Measurements from ENCODE around the gene HSPB8. TPM values are rescaled to one million over a fixed set of nuclear protein-coding genes. Genes with fewer than 3 reads are reported as not detected.

Gene HSPB8
- polyA plus RNA-seq, 2 of the 4 experiments (the other 2 are of a cell fraction): 7.8 to 9.6 TPM

DNA sequence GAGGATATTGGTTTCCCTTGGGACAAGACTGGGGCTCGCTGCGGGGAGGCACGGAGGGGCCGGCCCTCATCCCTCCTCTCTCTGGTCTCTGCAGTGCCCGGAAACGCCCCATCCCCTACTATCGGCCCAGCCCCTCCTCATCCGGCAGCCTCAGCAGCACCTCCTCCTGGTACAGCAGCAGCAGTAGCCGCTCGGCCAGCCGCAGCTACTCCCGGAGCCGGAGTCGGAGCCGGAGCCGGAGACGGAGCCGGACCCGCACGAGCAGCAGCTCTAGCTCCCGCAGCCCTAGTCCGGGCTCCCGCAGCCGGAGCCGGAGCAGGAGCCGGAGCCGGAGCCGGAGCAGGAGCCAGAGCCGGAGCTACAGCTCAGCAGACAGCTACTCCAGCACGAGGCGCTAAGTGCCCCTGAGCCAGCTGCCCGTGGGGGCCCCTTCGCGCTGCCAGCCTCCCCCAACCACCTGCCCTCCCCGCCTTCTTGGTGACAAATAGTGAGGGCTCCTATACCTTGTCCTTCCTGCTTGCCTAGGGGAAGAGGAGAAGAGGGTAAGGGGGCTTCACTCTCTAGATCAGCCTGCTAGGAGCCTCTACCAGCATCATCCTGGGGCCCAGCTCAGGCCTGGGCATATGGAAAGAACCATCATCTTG lies 22.2 kb upstream of the HSPB8 start:
- H3K4me3 ChIP-seq: no peak overlapping the region
- 0 out of 3 replicates have a peak, but pooled peaks cover 4% of the 10 kb centered on the region for H3K9me3 ChIP-seq
- no peak overlapping the region for H3K27ac ChIP-seq
- ChIA-PET POLR2A (no interaction called here), CTCF (interaction anchor here (1.1 to 1.7 kb wide), 3 partner anchors 10 to 41 kb away, joined by 3 read pairs; no protein-coding TSS in a partner anchor)
- FAIRE-seq (no peak), ATAC-seq (peak in 1 of 2 experiments; percentile 43; a peak in 2 of 6 replicates), DNase-seq (ENCODE audit: low read depth in 1 of 2, low spot score in 1 of 2) (peak in 1 of 2 experiments; percentile 11)
- no peak overlapping the region for H3K4me2 ChIP-seq
- 67% methylated on average over 24 of the region's 35 CpGs for WGBS (ENCODE audit: missing lambda C conversion rate)
- TF ChIP-seq SREBF2 (IDR thresholded peaks at IDR 0.05) (no peak), EP300 (IDR thresholded peaks at IDR 0.05) (no peak), CHD4 (IDR thresholded peaks at IDR 0.05; ENCODE audit: borderline replicate concordance) (no peak), RCOR1 (IDR thresholded peaks at IDR 0.05; ENCODE audit: low read depth, low read length) (no peak), RFX5 (IDR thresholded peaks at IDR 0.05) (no peak), POLR2AphosphoS2 (conservative IDR thresholded peaks at IDR 0.05; ENCODE audit: low read length) (no peak), BHLHE40 (IDR thresholded peaks at IDR 0.05; ENCODE audit: low read depth, low read length) (no peak), RARB (CRISPR knock-in tag; IDR thresholded peaks at IDR 0.05) (no peak), JUNB (IDR thresholded peaks at IDR 0.05) (no peak), ZSCAN20 (CRISPR knock-in tag; IDR thresholded peaks at IDR 0.05) (no peak), ZFP36 (IDR thresholded peaks at IDR 0.05; ENCODE audit: borderline replicate concordance, partially characterized antibody) (no peak), RAD21 (conservative IDR thresholded peaks at IDR 0.05 in 1 of 2, IDR thresholded peaks at IDR 0.05 in 1 of 2) (no peak), FOXS1 (CRISPR knock-in tag; IDR thresholded peaks at IDR 0.05) (no peak), PHF8 (IDR thresholded peaks at IDR 0.05; ENCODE audit: borderline replicate concordance, low read depth) (no peak), FOSB (CRISPR knock-in tag; IDR thresholded peaks at IDR 0.05) (no peak)
- TF ChIP-seq, protein P1, sequence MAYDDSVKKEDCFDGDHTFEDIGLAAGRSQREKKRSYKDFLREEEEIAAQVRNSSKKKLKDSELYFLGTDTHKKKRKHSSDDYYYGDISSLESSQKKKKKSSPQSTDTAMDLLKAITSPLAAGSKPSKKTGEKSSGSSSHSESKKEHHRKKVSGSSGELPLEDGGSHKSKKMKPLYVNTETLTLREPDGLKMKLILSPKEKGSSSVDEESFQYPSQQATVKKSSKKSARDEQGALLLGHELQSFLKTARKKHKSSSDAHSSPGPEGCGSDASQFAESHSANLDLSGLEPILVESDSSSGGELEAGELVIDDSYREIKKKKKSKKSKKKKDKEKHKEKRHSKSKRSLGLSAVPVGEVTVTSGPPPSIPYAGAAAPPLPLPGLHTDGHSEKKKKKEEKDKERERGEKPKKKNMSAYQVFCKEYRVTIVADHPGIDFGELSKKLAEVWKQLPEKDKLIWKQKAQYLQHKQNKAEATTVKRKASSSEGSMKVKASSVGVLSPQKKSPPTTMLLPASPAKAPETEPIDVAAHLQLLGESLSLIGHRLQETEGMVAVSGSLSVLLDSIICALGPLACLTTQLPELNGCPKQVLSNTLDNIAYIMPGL (CRISPR knock-in tag; IDR thresholded peaks at IDR 0.05; ENCODE audit: borderline replicate concordance): no peak
- TF ChIP-seq, protein P2, sequence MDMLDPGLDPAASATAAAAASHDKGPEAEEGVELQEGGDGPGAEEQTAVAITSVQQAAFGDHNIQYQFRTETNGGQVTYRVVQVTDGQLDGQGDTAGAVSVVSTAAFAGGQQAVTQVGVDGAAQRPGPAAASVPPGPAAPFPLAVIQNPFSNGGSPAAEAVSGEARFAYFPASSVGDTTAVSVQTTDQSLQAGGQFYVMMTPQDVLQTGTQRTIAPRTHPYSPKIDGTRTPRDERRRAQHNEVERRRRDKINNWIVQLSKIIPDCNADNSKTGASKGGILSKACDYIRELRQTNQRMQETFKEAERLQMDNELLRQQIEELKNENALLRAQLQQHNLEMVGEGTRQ (IDR thresholded peaks at IDR 0.05): no peak
- TF ChIP-seq, protein P3, sequence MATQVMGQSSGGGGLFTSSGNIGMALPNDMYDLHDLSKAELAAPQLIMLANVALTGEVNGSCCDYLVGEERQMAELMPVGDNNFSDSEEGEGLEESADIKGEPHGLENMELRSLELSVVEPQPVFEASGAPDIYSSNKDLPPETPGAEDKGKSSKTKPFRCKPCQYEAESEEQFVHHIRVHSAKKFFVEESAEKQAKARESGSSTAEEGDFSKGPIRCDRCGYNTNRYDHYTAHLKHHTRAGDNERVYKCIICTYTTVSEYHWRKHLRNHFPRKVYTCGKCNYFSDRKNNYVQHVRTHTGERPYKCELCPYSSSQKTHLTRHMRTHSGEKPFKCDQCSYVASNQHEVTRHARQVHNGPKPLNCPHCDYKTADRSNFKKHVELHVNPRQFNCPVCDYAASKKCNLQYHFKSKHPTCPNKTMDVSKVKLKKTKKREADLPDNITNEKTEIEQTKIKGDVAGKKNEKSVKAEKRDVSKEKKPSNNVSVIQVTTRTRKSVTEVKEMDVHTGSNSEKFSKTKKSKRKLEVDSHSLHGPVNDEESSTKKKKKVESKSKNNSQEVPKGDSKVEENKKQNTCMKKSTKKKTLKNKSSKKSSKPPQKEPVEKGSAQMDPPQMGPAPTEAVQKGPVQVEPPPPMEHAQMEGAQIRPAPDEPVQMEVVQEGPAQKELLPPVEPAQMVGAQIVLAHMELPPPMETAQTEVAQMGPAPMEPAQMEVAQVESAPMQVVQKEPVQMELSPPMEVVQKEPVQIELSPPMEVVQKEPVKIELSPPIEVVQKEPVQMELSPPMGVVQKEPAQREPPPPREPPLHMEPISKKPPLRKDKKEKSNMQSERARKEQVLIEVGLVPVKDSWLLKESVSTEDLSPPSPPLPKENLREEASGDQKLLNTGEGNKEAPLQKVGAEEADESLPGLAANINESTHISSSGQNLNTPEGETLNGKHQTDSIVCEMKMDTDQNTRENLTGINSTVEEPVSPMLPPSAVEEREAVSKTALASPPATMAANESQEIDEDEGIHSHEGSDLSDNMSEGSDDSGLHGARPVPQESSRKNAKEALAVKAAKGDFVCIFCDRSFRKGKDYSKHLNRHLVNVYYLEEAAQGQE (IDR thresholded peaks at IDR 0.05): no peak
- TF ChIP-seq, protein P4, sequence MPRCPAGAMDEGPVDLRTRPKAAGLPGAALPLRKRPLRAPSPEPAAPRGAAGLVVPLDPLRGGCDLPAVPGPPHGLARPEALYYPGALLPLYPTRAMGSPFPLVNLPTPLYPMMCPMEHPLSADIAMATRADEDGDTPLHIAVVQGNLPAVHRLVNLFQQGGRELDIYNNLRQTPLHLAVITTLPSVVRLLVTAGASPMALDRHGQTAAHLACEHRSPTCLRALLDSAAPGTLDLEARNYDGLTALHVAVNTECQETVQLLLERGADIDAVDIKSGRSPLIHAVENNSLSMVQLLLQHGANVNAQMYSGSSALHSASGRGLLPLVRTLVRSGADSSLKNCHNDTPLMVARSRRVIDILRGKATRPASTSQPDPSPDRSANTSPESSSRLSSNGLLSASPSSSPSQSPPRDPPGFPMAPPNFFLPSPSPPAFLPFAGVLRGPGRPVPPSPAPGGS (IDR thresholded peaks at IDR 0.05): no peak
- H3K4me1 ChIP-seq: no peaks in the 10 kb centered on the region

Data from A549 (cell line).